Mucosa of gallbladder (tissue), 1 donor: ENCODE results near the gene SEPHS2. TPM values are rescaled to one million over a fixed set of nuclear protein-coding genes. Genes with fewer than 3 reads are reported as not detected.
"Not testable (repeated sequence)": the region's sequence is repeated elsewhere in the genome, so short reads cannot be mapped to it uniquely, and the experiment has no call there.

Experiments used
- DNase-seq: peaks from one replicate; pipeline ENCODE4 v3.0.0-alpha.2; 2020; ENCODE audit warnings: low spot score
- total RNA-seq: library from RNA; stranded (reverse); gene quantifications from one replicate; pipeline ENCODE4 v1.2.1, GENCODE V29; 2021
- donor health status: DM: no; HTN: no; CAD: no.

Gene SEPHS2
- total RNA-seq, 1 donor from 2014 or later, result 112 TPM

DNA sequence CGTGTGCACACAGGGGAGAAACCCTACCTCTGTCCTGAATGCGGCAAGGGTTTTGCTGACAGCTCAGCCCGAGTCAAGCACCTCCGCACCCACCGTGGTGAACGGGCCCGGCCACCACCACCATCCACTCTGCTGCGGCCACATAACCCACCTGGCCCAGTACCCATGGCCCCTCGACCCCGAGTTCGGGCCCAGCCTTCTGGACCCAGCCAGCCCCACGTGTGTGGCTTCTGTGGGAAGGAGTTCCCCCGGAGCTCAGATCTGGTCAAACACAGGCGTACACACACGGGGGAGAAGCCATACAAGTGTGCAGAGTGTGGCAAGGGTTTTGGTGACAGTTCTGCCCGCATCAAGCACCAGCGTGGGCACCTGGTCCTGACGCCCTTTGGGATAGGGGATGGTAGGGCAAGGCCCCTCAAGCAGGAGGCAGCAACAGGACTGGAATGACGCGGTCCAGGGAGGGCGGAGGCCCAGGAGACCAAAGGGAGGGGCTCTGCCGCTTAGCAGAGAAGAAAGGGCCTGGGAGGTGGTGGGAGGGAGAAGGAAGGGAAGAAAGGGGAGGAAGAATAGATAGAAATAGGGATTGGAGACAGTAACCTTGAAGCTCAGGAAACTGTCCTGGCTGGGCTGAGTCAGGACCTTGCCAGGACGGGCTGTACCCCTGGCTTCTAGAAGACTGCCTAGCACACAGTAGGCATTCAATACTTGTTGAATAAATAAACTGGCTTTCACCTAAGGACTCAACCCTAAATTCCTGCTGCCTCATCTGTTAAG, 46.8 kb downstream of the SEPHS2 start:
- no peak for DNase-seq

DNA sequence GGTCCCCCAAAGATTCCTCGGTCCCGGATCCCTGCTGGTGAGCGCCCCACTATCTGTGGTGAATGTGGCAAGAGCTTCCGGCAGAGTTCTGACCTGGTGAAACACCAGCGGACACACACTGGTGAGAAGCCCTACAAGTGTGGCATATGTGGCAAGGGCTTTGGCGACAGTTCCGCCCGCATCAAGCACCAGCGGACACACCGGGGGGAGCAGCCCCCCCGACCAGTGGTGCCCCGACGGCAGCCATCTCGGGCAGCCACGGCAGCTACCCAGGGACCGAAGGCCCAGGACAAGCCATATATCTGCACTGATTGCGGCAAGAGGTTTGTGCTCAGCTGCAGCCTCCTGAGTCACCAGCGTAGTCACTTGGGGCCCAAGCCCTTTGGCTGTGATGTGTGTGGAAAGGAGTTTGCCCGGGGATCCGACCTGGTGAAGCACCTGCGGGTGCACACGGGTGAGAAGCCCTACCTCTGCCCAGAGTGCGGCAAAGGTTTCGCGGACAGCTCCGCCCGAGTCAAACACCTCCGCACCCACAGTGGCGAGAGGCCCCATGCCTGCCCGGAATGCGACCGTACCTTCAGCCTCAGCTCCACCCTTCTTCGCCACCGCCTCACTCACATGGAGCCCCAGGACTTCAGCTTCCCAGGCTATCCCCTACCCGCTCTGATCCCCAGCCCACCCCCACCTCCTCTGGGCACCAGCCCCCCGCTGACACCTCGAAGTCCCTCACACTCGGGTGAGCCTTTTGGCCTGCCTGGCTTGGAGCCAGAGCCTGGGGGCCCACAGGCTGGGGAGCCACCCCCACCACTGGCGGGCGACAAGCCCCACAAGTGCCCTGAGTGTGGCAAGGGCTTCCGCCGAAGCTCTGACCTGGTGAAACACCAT, 47.7 kb downstream of the SEPHS2 start:
- no peak for DNase-seq

DNA sequence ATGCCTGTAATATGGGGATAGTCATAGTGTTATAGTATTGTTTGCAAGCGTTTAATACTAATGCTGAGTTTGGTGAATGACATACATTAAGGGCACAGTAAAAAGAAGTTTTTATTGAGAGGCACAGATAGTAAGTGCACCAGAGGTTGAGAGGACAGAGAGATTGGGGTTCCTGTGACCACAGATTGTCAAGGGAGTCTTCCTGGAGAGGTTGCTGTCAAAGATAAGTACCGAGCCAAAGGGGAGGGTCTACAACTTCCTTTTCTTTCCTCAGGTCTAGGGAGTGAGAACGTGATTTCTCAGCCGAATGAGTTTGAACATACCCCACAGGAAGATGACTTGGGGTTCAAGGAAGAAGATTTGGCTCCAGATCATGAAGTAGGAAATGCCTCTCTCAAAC, 48.6 kb downstream of the SEPHS2 start:
- no peak for DNase-seq

GRCh38 chr16:30396627-30397026, 49.0 kb downstream of the SEPHS2 start:
- not testable (repeated sequence) for DNase-seq

DNA sequence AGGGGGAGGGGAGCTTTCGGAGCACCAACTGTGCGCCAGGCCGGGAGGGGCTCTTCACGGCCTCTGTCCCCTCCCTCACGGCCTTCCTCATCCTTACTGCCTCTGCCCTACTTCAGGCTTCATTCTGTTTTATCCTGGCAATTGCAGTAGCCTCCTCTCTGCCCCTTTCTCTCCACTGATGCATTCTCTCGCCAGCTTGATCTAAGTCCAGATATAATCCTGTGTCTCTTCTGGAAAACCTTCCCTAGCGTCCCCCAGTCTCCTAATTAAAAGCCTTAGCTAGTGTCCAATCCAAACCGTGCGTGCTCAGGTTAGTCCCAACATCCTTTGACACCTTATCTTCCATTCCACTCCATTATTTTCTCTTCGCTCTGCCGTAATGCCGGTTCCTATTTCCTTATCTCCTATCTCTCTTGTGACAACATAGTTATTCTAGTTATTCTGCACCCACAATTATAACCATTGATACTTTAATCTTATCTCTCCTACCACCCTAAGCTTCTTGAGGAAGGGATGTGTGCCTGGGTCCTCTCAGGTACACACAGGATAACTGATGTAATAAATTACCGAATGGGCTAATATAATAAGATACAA, 49.6 kb downstream of the SEPHS2 start:
- no peak for DNase-seq

- peak; percentile 86 for DNase-seq
Observed at GRCh38 chr16:30395155-30395991, 50.3 kb downstream of the SEPHS2 start, which contains the start of gene ZNF48. TSS of gene ZNF48 (plus strand) at chr16:30395420. CDS start at chr16:30395795, 375 bp downstream.

GRCh38 chr16:30394592-30395154, 51.0 kb downstream of the SEPHS2 start:
- DNase-seq, result no peak

Other genes with a start within 250 kb of the SEPHS2 start
- gene SULT1A3, start 246.6 kb downstream of the SEPHS2 start, total RNA-seq, result 19.4 TPM
- gene NPIPB13, start 197.4 kb downstream of the SEPHS2 start, total RNA-seq, result 12.5 TPM
- gene CD2BP2, start 90.6 kb downstream of the SEPHS2 start, total RNA-seq, result 71.2 TPM
- 60.6 TPM for gene TBC1D10B, start 75.4 kb downstream of the SEPHS2 start, total RNA-seq
- 1.3 TPM for gene MYL11, start 71.1 kb downstream of the SEPHS2 start, total RNA-seq
- 11.5 TPM for gene SEPTIN1, start 63.3 kb downstream of the SEPHS2 start, total RNA-seq
- gene ZNF48, start 50.5 kb downstream of the SEPHS2 start, total RNA-seq, result 11.8 TPM
- 21.9 TPM for gene ZNF771, start 38.3 kb downstream of the SEPHS2 start, total RNA-seq
- 53.3 TPM for gene DCTPP1, start 15.8 kb downstream of the SEPHS2 start, total RNA-seq
- gene ITGAL, start 26.9 kb upstream of the SEPHS2 start, total RNA-seq, result 16.7 TPM
- 61.1 TPM for gene ZNF768, start 80.7 kb upstream of the SEPHS2 start, total RNA-seq
- gene ZNF747, start 89.0 kb upstream of the SEPHS2 start, total RNA-seq, result 11.9 TPM
- gene ZNF764, start 112.5 kb upstream of the SEPHS2 start, total RNA-seq, result 12.1 TPM
- gene ZNF688, start 125.8 kb upstream of the SEPHS2 start, total RNA-seq, result 23.5 TPM
- 24.0 TPM for gene ZNF785, start 139.8 kb upstream of the SEPHS2 start, total RNA-seq
- 13.6 TPM for gene ZNF689, start 164.5 kb upstream of the SEPHS2 start, total RNA-seq
- 68.9 TPM for gene PRR14, start 205.1 kb upstream of the SEPHS2 start, total RNA-seq
- gene FBRS, start 212.6 kb upstream of the SEPHS2 start, total RNA-seq, result 84.9 TPM